Measurements from ENCODE around the gene HDAC4.

The HDAC4 gene

DNA sequence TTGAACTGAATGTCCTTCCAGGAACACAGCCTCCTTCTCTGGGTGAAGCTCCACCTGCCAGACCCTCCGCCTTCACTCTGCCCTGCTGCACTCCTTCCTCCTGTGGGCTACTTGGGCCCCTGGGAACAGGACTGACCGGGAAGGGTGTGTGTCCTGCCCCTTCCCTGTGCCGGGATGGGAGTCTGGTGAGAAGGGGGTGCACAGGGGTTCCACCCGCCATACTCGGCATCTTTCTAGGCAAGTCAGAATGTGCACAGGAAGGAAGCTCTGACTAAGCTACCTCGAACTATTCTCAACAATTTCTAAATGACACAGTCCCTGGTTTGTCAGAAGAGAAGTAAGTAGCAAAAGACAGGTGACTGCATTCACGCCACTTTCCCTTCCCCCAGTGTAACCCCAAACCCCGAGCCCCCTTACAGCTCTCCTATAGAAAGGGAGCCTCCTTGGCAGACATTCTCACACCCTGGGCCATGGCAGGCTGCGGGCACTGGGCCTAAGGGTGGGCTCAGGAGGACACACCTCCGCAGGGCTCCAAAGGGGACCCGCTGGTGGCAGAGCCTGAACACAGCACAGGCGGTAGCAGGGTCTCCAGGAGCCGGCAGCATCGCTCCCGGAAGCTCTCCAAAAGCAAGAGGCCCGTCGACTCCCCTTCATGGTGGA, 184.1 kb downstream of the HDAC4 start:
- H3K4me3 ChIP-seq (ENCODE audit: low read length), result no peak overlapping the region
- peaks cover 10% of the 10 kb centered on the region; the same call in 1 of the 2 replicates for H3K4me1 ChIP-seq (ENCODE audit: insufficient read depth, low read length)
- no peaks in the 10 kb centered on the region for H3K9me3 ChIP-seq (ENCODE audit: insufficient read depth, low read depth, low read length)
- no peaks in the 10 kb centered on the region for H3K36me3 ChIP-seq (ENCODE audit: insufficient read depth, low read depth, low read length)
- no peak overlapping the region for H3K27ac ChIP-seq (ENCODE audit: low read length)
- no peaks in the 10 kb centered on the region for H3K27me3 ChIP-seq (ENCODE audit: insufficient read depth, low read length)
- no peak overlapping the region for H3K9ac ChIP-seq (ENCODE audit: low read depth, low read length)

DNA sequence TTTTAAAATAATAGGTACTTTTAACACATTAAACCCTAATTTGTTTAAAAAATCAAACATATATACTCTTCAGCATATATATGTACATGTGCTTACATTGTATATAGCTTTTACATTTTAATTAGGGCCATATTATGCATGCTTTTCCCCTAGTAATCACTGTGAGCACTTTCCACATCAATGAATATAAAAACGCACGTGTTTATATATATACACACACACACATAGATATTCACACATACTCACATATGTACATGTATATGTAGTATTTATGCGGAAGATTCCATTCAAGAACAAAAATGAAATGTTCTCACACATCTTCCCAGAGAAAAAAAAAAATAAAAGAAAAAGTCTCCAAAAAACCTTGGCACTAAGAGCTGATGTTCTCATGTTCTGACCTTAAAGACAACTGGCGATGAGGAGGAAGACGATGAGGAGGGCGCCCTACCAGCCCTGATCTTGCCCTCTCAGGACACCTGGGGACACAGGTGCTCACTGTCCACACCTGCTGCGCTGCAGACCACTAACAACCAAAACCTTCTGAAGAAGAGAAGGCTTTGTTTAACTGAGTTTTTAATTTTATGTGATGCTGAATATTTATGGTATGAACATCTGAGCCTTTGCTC, 184.7 kb downstream of the HDAC4 start:
- no peak overlapping the region for H3K27ac ChIP-seq (ENCODE audit: low read length)
- no peak overlapping the region for H3K9ac ChIP-seq (ENCODE audit: low read depth, low read length)
- no peaks in the 10 kb centered on the region for H3K27me3 ChIP-seq (ENCODE audit: insufficient read depth, low read length)
- H3K4me3 ChIP-seq (ENCODE audit: low read length), result no peak overlapping the region
- H3K36me3 ChIP-seq (ENCODE audit: insufficient read depth, low read depth, low read length), result no peaks in the 10 kb centered on the region
- peaks cover 10% of the 10 kb centered on the region; the same call in 1 of the 2 replicates for H3K4me1 ChIP-seq (ENCODE audit: insufficient read depth, low read length)
- H3K9me3 ChIP-seq (ENCODE audit: insufficient read depth, low read depth, low read length), result no peaks in the 10 kb centered on the region

DNA sequence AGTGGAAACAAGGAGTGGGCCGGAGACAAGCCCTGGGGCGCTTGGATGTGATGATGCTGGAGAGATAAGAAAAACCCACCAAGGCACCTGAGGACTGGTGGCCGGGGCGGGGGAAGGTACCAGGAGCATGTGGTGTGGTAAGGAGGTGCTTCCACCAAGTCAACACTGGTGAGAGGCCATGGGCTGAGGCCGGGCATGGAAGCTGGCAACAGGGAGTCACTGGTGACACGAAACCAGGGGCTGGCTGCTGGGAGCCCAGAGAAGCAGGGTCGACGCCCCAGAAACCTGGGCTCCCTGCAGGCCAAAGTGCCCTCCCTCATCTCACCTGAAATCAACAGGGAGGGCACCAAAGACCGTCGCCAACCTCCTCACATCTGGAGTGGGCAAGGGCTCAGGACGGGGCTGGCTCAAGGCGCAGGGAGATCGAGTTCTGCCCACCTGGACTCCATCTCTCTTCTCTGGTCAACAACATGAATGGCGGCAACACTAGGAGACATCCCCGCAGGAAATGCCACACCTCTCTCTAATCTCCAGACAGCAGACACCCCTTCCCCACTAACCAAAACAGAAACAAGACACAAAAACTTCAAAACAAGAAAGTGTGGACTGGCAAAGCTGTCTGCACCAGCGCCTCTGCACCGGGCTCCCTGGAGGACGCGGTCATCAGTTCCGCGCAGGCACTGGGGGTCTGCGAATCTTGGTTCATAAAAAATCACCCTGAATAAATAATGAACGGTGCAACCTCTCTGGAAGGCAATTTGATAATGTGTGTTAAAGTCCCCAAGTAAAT, 185.5 kb downstream of the HDAC4 start:
- Histone ChIP-seq H3K4me3 (ENCODE audit: low read length) (no peak overlapping the region), H3K9ac (ENCODE audit: low read depth, low read length) (no peak overlapping the region), H3K27me3 (ENCODE audit: insufficient read depth, low read length) (no peaks in the 10 kb centered on the region), H3K27ac (ENCODE audit: low read length) (no peak overlapping the region), H3K9me3 (ENCODE audit: insufficient read depth, low read depth, low read length) (no peaks in the 10 kb centered on the region), H3K36me3 (ENCODE audit: insufficient read depth, low read depth, low read length) (no peaks in the 10 kb centered on the region), H3K4me1 (ENCODE audit: insufficient read depth, low read length) (peaks cover 10% of the 10 kb centered on the region; the same call in 1 of the 2 replicates)

DNA sequence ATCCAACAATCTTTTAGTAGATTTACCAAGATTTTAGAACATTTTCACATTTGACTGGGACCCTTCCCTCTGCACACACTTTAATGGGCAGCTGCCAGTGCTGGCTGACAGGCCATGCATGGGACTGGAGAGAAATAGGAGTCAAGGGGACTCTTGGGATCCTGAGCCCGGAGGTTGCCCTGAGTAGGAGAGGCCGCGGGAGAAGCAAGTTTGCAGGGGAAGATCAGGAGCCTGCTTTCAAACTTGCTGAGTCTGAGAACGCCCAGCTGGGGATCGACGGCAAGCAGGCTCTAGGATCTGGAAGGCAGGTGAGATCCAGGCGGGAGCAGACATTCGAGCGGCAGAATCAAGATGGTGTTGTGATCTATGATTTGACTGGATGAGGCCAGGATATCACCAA, 186.1 kb downstream of the HDAC4 start:
- H3K36me3 ChIP-seq (ENCODE audit: insufficient read depth, low read depth, low read length), result no peaks in the 10 kb centered on the region
- no peaks in the 10 kb centered on the region for H3K9me3 ChIP-seq (ENCODE audit: insufficient read depth, low read depth, low read length)
- peaks cover 14% of the 10 kb centered on the region; the same call in 1 of the 2 replicates for H3K4me1 ChIP-seq (ENCODE audit: insufficient read depth, low read length)
- no peak overlapping the region for H3K27ac ChIP-seq (ENCODE audit: low read length)
- H3K9ac ChIP-seq (ENCODE audit: low read depth, low read length), result no peak overlapping the region
- H3K4me3 ChIP-seq (ENCODE audit: low read length), result no peak overlapping the region
- H3K27me3 ChIP-seq (ENCODE audit: insufficient read depth, low read length), result no peaks in the 10 kb centered on the region

DNA sequence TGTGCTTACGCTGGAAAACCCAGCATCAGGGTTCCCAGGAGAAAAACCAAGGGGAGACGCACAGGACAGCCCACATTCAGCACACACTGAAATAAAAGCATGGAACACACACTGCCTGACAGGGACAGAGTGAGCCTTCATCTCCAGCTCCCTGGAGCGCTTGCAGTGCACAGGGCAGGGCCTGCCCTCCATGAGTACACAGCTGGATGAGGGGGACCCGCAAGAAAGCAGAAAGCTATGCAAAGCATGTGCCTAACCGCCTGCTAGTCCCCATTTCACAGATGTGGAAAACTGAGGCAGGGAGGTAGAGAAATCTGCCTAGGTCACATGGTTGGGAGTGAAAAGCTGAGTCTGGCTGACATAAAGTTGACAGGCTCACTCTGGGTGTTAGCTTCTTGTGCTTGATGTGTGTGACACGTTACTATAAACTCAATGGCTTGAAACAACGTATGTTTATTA, 187.1 kb downstream of the HDAC4 start:
- Histone ChIP-seq H3K27ac (ENCODE audit: low read length) (no peak overlapping the region), H3K4me3 (ENCODE audit: low read length) (no peak overlapping the region), H3K4me1 (ENCODE audit: insufficient read depth, low read length) (peaks cover 14% of the 10 kb centered on the region; the same call in 1 of the 2 replicates), H3K9ac (ENCODE audit: low read depth, low read length) (no peak overlapping the region), H3K27me3 (ENCODE audit: insufficient read depth, low read length) (no peaks in the 10 kb centered on the region), H3K36me3 (ENCODE audit: insufficient read depth, low read depth, low read length) (no peaks in the 10 kb centered on the region), H3K9me3 (ENCODE audit: insufficient read depth, low read depth, low read length) (no peaks in the 10 kb centered on the region)

DNA sequence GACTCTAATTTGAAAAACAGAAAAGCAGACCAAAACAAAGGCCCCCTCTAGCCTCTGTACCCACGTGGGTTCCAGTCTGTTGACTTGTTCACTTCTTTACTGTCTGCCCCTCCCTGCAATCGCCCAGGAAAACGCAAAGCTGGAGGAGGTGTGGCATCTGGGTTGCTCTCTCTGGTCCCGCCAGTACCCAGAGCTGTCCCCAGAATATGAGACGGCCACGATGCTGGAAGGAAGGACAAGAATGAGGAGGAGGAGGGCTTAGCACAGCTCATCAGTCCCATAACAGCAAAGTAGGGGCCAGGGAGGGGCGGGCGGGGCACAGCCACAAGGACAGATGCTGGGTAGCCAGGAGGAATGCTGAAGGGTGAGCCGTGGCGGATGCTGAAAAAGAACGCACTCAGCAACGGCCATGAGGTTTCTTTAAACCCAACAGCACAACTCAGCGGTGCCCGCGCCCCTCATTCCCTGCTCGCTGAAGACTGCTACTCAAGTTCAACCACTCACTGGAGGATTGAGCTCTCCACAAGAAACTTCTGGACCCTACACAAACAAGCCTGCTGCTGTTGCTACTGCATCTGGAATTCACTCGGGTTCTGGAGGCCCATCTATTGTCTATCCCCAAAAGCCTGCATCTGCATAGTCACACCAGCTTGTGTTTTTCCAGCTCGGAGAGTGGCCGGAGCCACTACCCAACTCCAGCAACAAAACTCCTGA, 187.7 kb downstream of the HDAC4 start:
- Histone ChIP-seq H3K27ac (ENCODE audit: low read length) (no peak overlapping the region), H3K36me3 (ENCODE audit: insufficient read depth, low read depth, low read length) (no peaks in the 10 kb centered on the region), H3K4me1 (ENCODE audit: insufficient read depth, low read length) (peaks cover 14% of the 10 kb centered on the region; the same call in 1 of the 2 replicates), H3K9me3 (ENCODE audit: insufficient read depth, low read depth, low read length) (no peaks in the 10 kb centered on the region), H3K9ac (ENCODE audit: low read depth, low read length) (no peak overlapping the region), H3K4me3 (ENCODE audit: low read length) (no peak overlapping the region), H3K27me3 (ENCODE audit: insufficient read depth, low read length) (no peaks in the 10 kb centered on the region)

DNA sequence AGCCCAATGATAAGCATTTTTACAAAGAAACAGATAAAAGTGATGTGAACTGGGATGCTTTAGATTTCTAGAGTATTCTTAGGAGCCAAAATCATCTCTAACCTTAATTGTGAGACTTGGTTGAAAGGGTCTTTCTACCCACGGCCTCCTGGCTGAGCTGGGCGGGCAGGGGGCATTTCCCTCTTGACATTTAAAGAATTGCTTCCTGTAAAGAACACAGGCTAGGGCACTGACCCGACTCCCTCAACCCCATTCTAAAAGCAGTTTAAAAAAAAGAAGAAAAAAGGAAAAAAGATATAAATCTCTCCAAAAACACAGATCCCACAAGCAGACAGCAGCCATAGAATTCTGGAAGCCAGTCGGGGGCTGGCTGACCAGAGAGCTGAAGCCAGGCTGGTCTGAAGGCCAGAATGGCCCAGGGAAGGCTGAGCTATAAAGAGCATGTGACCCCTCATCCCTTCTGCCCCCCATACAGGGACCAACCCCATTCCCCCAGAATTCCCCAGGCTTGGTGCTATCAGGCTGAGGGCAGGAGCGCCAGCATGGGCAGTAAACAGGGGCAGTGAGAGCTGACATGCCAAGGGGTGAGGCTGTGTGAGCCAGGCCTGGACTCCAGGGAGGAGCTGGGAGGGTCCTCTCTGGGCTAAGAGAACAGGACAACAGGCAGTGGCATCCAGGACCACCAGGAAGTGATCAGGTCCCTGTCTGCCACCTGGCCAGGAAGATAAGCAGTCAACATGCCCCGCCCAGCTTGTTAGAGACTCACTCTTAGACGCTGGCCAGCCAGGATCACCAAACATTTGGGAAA, 188.5 kb downstream of the HDAC4 start:
- no peaks in the 10 kb centered on the region for H3K36me3 ChIP-seq (ENCODE audit: insufficient read depth, low read depth, low read length)
- no peak overlapping the region for H3K9ac ChIP-seq (ENCODE audit: low read depth, low read length)
- peaks cover 14% of the 10 kb centered on the region; the same call in 1 of the 2 replicates for H3K4me1 ChIP-seq (ENCODE audit: insufficient read depth, low read length)
- H3K27ac ChIP-seq (ENCODE audit: low read length), result no peak overlapping the region
- no peaks in the 10 kb centered on the region for H3K9me3 ChIP-seq (ENCODE audit: insufficient read depth, low read depth, low read length)
- H3K4me3 ChIP-seq (ENCODE audit: low read length), result no peak overlapping the region
- no peaks in the 10 kb centered on the region for H3K27me3 ChIP-seq (ENCODE audit: insufficient read depth, low read length)

DNA sequence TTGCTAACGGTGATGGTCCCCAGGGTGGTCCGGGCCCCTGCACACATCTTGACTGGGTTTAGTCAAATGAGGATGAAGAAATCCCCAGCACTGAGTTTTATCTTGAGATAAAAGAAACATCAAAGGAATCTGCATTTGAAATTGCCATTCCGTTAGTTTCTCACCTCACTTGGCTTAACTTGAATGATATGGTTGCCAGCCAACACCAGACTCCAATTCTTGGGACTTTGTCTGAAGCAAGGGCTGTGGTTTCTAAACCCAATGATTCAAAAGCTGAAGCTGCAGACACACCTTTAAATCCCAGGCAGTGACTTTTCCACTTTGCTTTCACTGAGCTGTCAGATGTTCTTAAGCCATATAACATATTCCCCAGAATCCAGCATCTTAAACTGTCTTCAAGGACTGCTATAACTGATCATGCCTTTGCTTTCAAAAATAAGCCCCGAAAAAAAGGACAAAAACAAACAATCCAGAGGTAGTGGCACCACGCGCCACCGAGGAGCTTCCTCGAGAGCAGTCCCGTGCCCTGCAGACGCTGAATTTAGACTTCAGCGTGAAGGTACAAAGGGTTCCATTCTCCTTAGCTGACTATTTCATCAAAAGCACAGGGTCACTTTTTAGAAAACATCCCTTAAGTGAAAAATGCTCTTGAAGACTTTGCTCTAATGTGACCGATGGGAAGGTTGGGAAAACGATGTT, 189.3 kb downstream of the HDAC4 start:
- Histone ChIP-seq H3K4me3 (ENCODE audit: low read length) (no peak overlapping the region), H3K9me3 (ENCODE audit: insufficient read depth, low read depth, low read length) (no peaks in the 10 kb centered on the region), H3K36me3 (ENCODE audit: insufficient read depth, low read depth, low read length) (no peaks in the 10 kb centered on the region), H3K9ac (ENCODE audit: low read depth, low read length) (no peak overlapping the region), H3K27me3 (ENCODE audit: insufficient read depth, low read length) (no peaks in the 10 kb centered on the region), H3K4me1 (ENCODE audit: insufficient read depth, low read length) (peaks cover 14% of the 10 kb centered on the region; the same call in 1 of the 2 replicates), H3K27ac (ENCODE audit: low read length) (no peak overlapping the region)

DNA sequence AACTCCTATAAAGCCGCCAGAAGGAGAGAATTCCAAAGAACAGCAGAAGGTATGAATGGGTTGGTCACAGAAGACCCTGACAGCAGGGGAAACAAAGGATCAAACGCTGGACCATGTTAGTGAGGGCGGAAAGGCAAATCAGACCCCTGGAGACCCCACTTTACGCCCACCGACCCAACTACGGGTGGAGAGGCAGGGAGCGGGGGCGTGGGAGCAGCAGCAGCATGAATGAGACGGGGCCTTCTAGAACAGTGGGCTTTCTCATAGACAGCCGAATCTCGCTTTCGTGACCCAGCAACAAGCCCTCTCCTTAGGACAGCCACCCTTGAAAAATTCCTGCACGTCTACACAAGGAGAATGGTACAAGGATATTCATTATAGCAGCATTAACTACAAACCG, 191.0 kb downstream of the HDAC4 start:
- Histone ChIP-seq H3K4me1 (ENCODE audit: insufficient read depth, low read length) (peaks cover 17% of the 10 kb centered on the region; the same call in 1 of the 2 replicates), H3K9ac (ENCODE audit: low read depth, low read length) (no peak overlapping the region), H3K27me3 (ENCODE audit: insufficient read depth, low read length) (no peaks in the 10 kb centered on the region), H3K9me3 (ENCODE audit: insufficient read depth, low read depth, low read length) (no peaks in the 10 kb centered on the region), H3K4me3 (ENCODE audit: low read length) (no peak overlapping the region), H3K36me3 (ENCODE audit: insufficient read depth, low read depth, low read length) (no peaks in the 10 kb centered on the region), H3K27ac (ENCODE audit: low read length) (no peak overlapping the region)

DNA sequence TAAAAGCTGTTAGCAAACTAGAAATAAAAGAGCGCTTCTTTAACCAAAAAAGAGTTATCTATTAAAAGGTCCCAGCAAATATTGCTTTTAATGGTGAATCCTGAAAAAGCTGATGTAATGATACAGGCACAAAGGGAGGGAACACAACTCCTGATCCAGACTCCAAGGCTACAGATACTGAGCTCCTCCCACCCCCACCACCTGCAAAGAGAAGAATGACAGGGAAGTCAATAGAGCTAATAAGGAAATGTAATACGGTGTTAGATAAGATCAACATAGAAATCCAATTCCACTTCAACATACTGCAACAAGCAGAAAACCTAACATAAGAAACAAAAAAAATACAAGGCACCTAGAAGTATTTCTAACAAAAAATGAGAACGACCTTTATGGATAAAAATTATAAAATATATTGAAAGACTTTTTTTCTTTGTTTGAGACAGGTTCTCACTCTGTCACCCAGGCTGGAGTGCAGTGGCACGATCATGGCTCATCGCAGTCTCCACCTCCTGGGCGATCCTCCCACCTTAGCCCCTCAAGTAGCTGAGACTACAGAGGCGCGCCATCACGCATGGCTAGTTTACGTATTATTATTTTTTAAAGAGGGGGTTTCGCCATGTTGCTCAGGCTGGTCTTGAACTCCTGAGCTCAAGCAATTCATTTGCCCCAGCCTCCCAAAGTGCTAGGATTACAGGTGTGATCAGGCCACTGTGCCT, 192.2 kb downstream of the HDAC4 start:
- Histone ChIP-seq H3K4me3 (ENCODE audit: low read length) (no peak overlapping the region), H3K36me3 (ENCODE audit: insufficient read depth, low read depth, low read length) (no peaks in the 10 kb centered on the region), H3K4me1 (ENCODE audit: insufficient read depth, low read length) (peaks cover 17% of the 10 kb centered on the region; the same call in 1 of the 2 replicates), H3K27ac (ENCODE audit: low read length) (no peak overlapping the region), H3K27me3 (ENCODE audit: insufficient read depth, low read length) (no peaks in the 10 kb centered on the region), H3K9ac (ENCODE audit: low read depth, low read length) (no peak overlapping the region), H3K9me3 (ENCODE audit: insufficient read depth, low read depth, low read length) (no peaks in the 10 kb centered on the region)

All from iPS-20b (cell line).